Osteocyte (in vitro differentiated cells): Measurements from ENCODE around the gene NAB2. TPM values are rescaled to one million over a fixed set of nuclear protein-coding genes. Genes with fewer than 3 reads are reported as not detected.
A peak's percentile ranks its signal among the peaks of the same experiment; 100 is the strongest.

Source experiments
- DNase-seq: peaks from one replicate; pipeline ENCODE4 v3.0.0; 2021; ENCODE audit warnings: mixed read lengths; ENCODE audit not compliant: unreplicated experiment; ENCODE audit errors: extremely low spot score
- H3K27ac Mint-ChIP-seq: one replicate; pipeline ENCODE4 v1.8.0; 2021; ENCODE audit warnings: mild to moderate bottlenecking, mixed read lengths; ENCODE audit not compliant: unreplicated experiment
- H3K27me3 Mint-ChIP-seq: one replicate; pipeline ENCODE4 v1.8.0; 2021; ENCODE audit warnings: mixed read lengths; ENCODE audit not compliant: unreplicated experiment
- H3K36me3 Mint-ChIP-seq: one replicate; pipeline ENCODE4 v1.8.0; 2021; ENCODE audit warnings: mixed read lengths; ENCODE audit not compliant: unreplicated experiment
- H3K4me1 Mint-ChIP-seq: one replicate; pipeline ENCODE4 v1.8.0; 2021; ENCODE audit warnings: mixed read lengths; ENCODE audit not compliant: unreplicated experiment
- H3K4me3 Mint-ChIP-seq: one replicate; pipeline ENCODE4 v1.8.0; 2021; ENCODE audit warnings: mild to moderate bottlenecking, moderate library complexity, mixed read lengths; ENCODE audit not compliant: unreplicated experiment
- H3K9me3 Mint-ChIP-seq: one replicate; pipeline ENCODE4 v1.8.0; 2021; ENCODE audit warnings: mixed read lengths; ENCODE audit not compliant: unreplicated experiment
- CTCF ChIP-seq: fragments of 200-600 bp; sonication (generic); IDR thresholded peaks from 2 replicates; pipeline ENCODE4 v1.5.0; 2021; ENCODE audit warnings: antibody characterized with exemption, mild to moderate bottlenecking, moderate library complexity
- total RNA-seq: library from RNA; stranded (reverse); gene quantifications from 2 replicates; pipeline ENCODE4 v1.2.1, GENCODE V29; 2021

The NAB2 gene
- total RNA-seq, 1 donor from 2014 or later: 42.8 TPM

GRCh38 chr12:57099766-57100165 is 10.9 kb downstream of the NAB2 start:
- no peak for TF ChIP-seq CTCF
- Mint-ChIP-seq H3K9me3 (no peaks in the 10 kb centered on the region), H3K27ac (peak overlapping the region; percentile 29), H3K4me1 (peaks cover 8% of the 10 kb centered on the region), H3K27me3 (no peaks in the 10 kb centered on the region), H3K4me3 (no peak overlapping the region), H3K36me3 (peaks cover 30% of the 10 kb centered on the region)
- peak; percentile 75 for DNase-seq

GRCh38 chr12:57101892-57102695 is 13.2 kb downstream of the NAB2 start:
- Mint-ChIP-seq H3K27me3 (no peaks in the 10 kb centered on the region), H3K4me3 (no peak overlapping the region), H3K9me3 (no peaks in the 10 kb centered on the region), H3K36me3 (peaks cover 40% of the 10 kb centered on the region), H3K4me1 (no peaks in the 10 kb centered on the region), H3K27ac (peak overlapping the region; percentile 14)
- no peak for DNase-seq
- TF ChIP-seq CTCF: no peak

GRCh38 chr12:57103856-57104255 is 14.9 kb downstream of the NAB2 start:
- Mint-ChIP-seq H3K4me3 (no peak overlapping the region), H3K36me3 (peaks cover 40% of the 10 kb centered on the region), H3K27me3 (no peaks in the 10 kb centered on the region), H3K9me3 (no peaks in the 10 kb centered on the region), H3K4me1 (peaks cover 13% of the 10 kb centered on the region), H3K27ac (no peak overlapping the region)
- no peak for DNase-seq
- no peak for TF ChIP-seq CTCF

- H3K4me3 Mint-ChIP-seq: no peak overlapping the region
- H3K36me3 Mint-ChIP-seq: peaks cover 35% of the 10 kb centered on the region
- no peak for DNase-seq
- no peak for TF ChIP-seq CTCF
- H3K27me3 Mint-ChIP-seq: no peaks in the 10 kb centered on the region
- no peak overlapping the region for H3K27ac Mint-ChIP-seq
- H3K4me1 Mint-ChIP-seq: peaks cover 15% of the 10 kb centered on the region
- no peaks in the 10 kb centered on the region for H3K9me3 Mint-ChIP-seq
These were observed 15.5 kb downstream of the NAB2 start for GRCh38 chr12:57104292-57104910.

- Mint-ChIP-seq H3K36me3 (peaks cover 30% of the 10 kb centered on the region), H3K4me3 (no peak overlapping the region), H3K27ac (no peak overlapping the region), H3K27me3 (no peaks in the 10 kb centered on the region), H3K4me1 (peaks cover 23% of the 10 kb centered on the region), H3K9me3 (no peaks in the 10 kb centered on the region)
- no peak for TF ChIP-seq CTCF
- DNase-seq: no peak
These were observed 16.3 kb downstream of the NAB2 start for GRCh38 chr12:57105011-57105753.
